GM21447 (cell line): Measurements from ENCODE around the gene RBM33.
A peak's percentile ranks its signal among the peaks of the same experiment; 100 is the strongest.

ENCODE experiments used
- ATAC-seq: cut with Tn5 transposase; IDR thresholded peaks from one replicate; pipeline ENCODE4 v1.9.1; 2021; ENCODE audit not compliant: unreplicated experiment

Gene RBM33

GRCh38 chr7:155806096-155806871, 161.8 kb downstream of the RBM33 start:
- no peak for ATAC-seq

GRCh38 chr7:155807065-155807671, 162.7 kb downstream of the RBM33 start:
- ATAC-seq = no peak

- no peak for ATAC-seq
Measured at GRCh38 chr7:155807789-155808548, 163.5 kb downstream of the RBM33 start.

GRCh38 chr7:155808549-155809331, 164.3 kb downstream of the RBM33 start:
- peak; percentile 49 for ATAC-seq

- ATAC-seq = no peak
Measured at GRCh38 chr7:155809332-155809946, 165.0 kb downstream of the RBM33 start.

- no peak for ATAC-seq
Measured at GRCh38 chr7:155809947-155810769, 165.7 kb downstream of the RBM33 start.

- ATAC-seq = no peak
Measured at GRCh38 chr7:155810770-155811559, 166.5 kb downstream of the RBM33 start.

GRCh38 chr7:155811560-155811894, 167.1 kb downstream of the RBM33 start:
- ATAC-seq = no peak

- no peak for ATAC-seq
Measured at GRCh38 chr7:155811895-155812761, 167.7 kb downstream of the RBM33 start, which contains the start of gene SHH. Gene SHH (minus strand): TSS chr7:155812463. CDS start chr7:155812122, 341 bp downstream.

GRCh38 chr7:155813125-155813524, 168.7 kb downstream of the RBM33 start:
- ATAC-seq = no peak

- no peak for ATAC-seq
Measured at GRCh38 chr7:155813546-155814315, 169.3 kb downstream of the RBM33 start.

- no peak for ATAC-seq
Measured at GRCh38 chr7:155814316-155815276, 170.1 kb downstream of the RBM33 start.

- peak; percentile 91 for ATAC-seq
Measured at GRCh38 chr7:155815332-155816191, 171.1 kb downstream of the RBM33 start.

- ATAC-seq = no peak
Measured at GRCh38 chr7:155816192-155816508, 171.7 kb downstream of the RBM33 start.

- ATAC-seq = no peak
Measured at GRCh38 chr7:155816996-155817395, 172.5 kb downstream of the RBM33 start.
